H1 (cell line): ENCODE data around the gene AP5S1. TPM values are rescaled to one million over a fixed set of nuclear protein-coding genes. Genes with fewer than 3 reads are reported as not detected.

Experiments used
- CTCF ChIA-PET: fragments of 300-600 bp; sonication (Branson Sonifier 250); formaldehyde crosslinking; loops from one replicate; lab custom pipeline; 2021; ENCODE audit not compliant: partially characterized antibody; lab: Charles Lee
- POLR2A ChIA-PET: fragments of 300-600 bp; sonication (Branson Sonifier 250); formaldehyde crosslinking; loops from one replicate; lab custom pipeline; 2021; ENCODE audit warnings: inconsistent platforms; ENCODE audit not compliant: partially characterized antibody; lab: Charles Lee
- DNase-seq, 2 experiments: peaks; one replicate each; pipeline versions ENCODE4 v3.0.0 to v3.0.0-alpha.2; 2010 to 2022; ENCODE audit warnings: low spot score in 2 of 2, low read depth in 1 of 2, mixed read lengths in 1 of 2
- FAIRE-seq: peaks from 2 replicates; lab custom pipeline; 2011; peaks lifted over from hg19 to GRCh38; lab: Jason Lieb, UNC
- H2AFZ ChIP-seq: 2 replicates; pipeline ENCODE4 v1.8.1; 2012; ENCODE audit warnings: low read length, inconsistent platforms
- H2AK5ac ChIP-seq: 2 replicates; pipeline ENCODE4 v1.6.1; 2013; ENCODE audit warnings: low read depth, low read length
- H2BK120ac ChIP-seq: replicated peaks from 2 replicates; pipeline ENCODE3; 2013; ENCODE audit warnings: low read depth, low read length, inconsistent platforms
- H2BK12ac ChIP-seq: 2 replicates; pipeline ENCODE4 v1.6.1; 2013; ENCODE audit warnings: low read depth, low read length
- H2BK15ac ChIP-seq: 2 replicates; pipeline ENCODE4 v1.6.1; 2013; ENCODE audit warnings: low read length
- H2BK20ac ChIP-seq: 2 replicates; pipeline ENCODE4 v1.6.1; 2013; ENCODE audit warnings: low read length
- H2BK5ac ChIP-seq: 2 replicates; pipeline ENCODE4 v1.6.1; 2013; ENCODE audit warnings: low read depth, low read length
- H3K14ac ChIP-seq: 2 replicates; pipeline ENCODE4 v1.6.1; 2013; ENCODE audit warnings: inconsistent platforms; ENCODE audit not compliant: insufficient read length
- H3K18ac ChIP-seq: 2 replicates; pipeline ENCODE4 v1.6.1; 2013; ENCODE audit warnings: low read length; ENCODE audit errors: extremely low read depth
- H3K23ac ChIP-seq: 2 replicates; pipeline ENCODE4 v1.6.1; 2013; ENCODE audit warnings: inconsistent platforms; ENCODE audit not compliant: insufficient read length
- H3K23me2 ChIP-seq: 2 replicates; pipeline ENCODE4 v1.6.1; 2013; ENCODE audit warnings: low read depth, low read length
- H3K27ac ChIP-seq: 2 replicates; pipeline ENCODE4 v1.6.1; 2011; ENCODE audit warnings: low read depth, low read length, inconsistent platforms
- H3K27me3 ChIP-seq, 4 experiments: replicated peaks in 1 of 4; 1 replicate in 1 of 4; 2 replicates in 3 of 4; pipeline versions ENCODE4 v1.6.1 to v1.8.1; 2011 to 2013; ENCODE audit warnings: low read length in 3 of 4, mild to moderate bottlenecking in 3 of 4, inconsistent platforms in 2 of 4, mixed read lengths in 2 of 4, moderate library complexity in 1 of 4; ENCODE audit not compliant: control insufficient read depth in 3 of 4, insufficient read depth in 3 of 4; ENCODE audit errors: extremely low read depth in 1 of 4
- H3K36me3 ChIP-seq, 4 experiments: 2 replicates each; pipeline versions ENCODE4 v1.6.1 to v1.8.1; 2011 to 2013; ENCODE audit warnings: mild to moderate bottlenecking in 4 of 4, low read length in 3 of 4, moderate library complexity in 2 of 4, control low read depth in 1 of 4, inconsistent platforms in 1 of 4; ENCODE audit not compliant: insufficient read depth in 4 of 4, control insufficient read depth in 2 of 4
- H3K4ac ChIP-seq: replicated peaks from 2 replicates; pipeline ENCODE3; 2013; ENCODE audit warnings: low read length, low read depth, mixed read lengths, inconsistent platforms; ENCODE audit not compliant: insufficient read length
- H3K4me1 ChIP-seq, 4 experiments: replicated peaks in 1 of 4; 1 replicate in 1 of 4; 2 replicates in 3 of 4; pipeline versions ENCODE4 v1.6.1 to v1.8.1; 2011 to 2013; ENCODE audit warnings: low read length in 3 of 4, inconsistent platforms in 2 of 4, mixed read lengths in 1 of 4; ENCODE audit not compliant: insufficient read depth in 4 of 4, control insufficient read depth in 3 of 4
- H3K4me2 ChIP-seq, 2 experiments: 2 replicates each; pipeline versions ENCODE4 v1.6.1 to v1.8.1; 2011 to 2013; ENCODE audit warnings: low read depth in 2 of 2, low read length in 2 of 2, control low read depth in 1 of 2, inconsistent platforms in 1 of 2, mild to moderate bottlenecking in 1 of 2; ENCODE audit not compliant: insufficient read depth in 1 of 2
- H3K4me3 ChIP-seq, 4 experiments: fragments of 200-600, 300-600 bp in 1 of 4; sonication (generic), shearing (Covaris generic), sonication (Bioruptor Twin) in 1 of 4; 2 replicates each; pipeline versions ENCODE4 v1.5.1 to v1.8.1; 2011 to 2016; ENCODE audit warnings: low read length in 4 of 4, low read depth in 3 of 4, control low read depth in 2 of 4, inconsistent platforms in 2 of 4, mild to moderate bottlenecking in 2 of 4, mixed read lengths in 1 of 4, moderate library complexity in 1 of 4; ENCODE audit not compliant: insufficient read depth in 2 of 4; ENCODE audit errors: extremely low read depth in 1 of 4
- H3K56ac ChIP-seq: replicated peaks from 2 replicates; pipeline ENCODE3; 2013; ENCODE audit warnings: low read depth, mild to moderate bottlenecking, mixed read lengths, low read length, inconsistent platforms; ENCODE audit not compliant: insufficient read length
- H3K79me1 ChIP-seq: 2 replicates; pipeline ENCODE4 v1.6.1; 2013; ENCODE audit warnings: low read depth, low read length, control low read depth
- H3K79me2 ChIP-seq, 2 experiments: 2 replicates each; pipeline versions ENCODE4 v1.6.1 to v1.8.1; 2012 to 2013; ENCODE audit warnings: low read length in 2 of 2, mild to moderate bottlenecking in 2 of 2, inconsistent platforms in 1 of 2; ENCODE audit not compliant: insufficient read depth in 2 of 2, control insufficient read depth in 1 of 2
- H3K9ac ChIP-seq, 4 experiments: replicated peaks in 1 of 4; 1 replicate in 1 of 4; 2 replicates in 3 of 4; pipeline versions ENCODE4 v1.6.1 to v1.8.1; 2011 to 2013; ENCODE audit warnings: low read depth in 3 of 4, low read length in 3 of 4, control low read depth in 2 of 4, mild to moderate bottlenecking in 2 of 4, moderate library complexity in 2 of 4, inconsistent platforms in 1 of 4; ENCODE audit errors: extremely low read depth in 1 of 4
- H3K9me3 ChIP-seq, 2 experiments: 2 replicates each; pipeline versions ENCODE4 v1.6.1 to v1.8.1; 2012 to 2013; ENCODE audit warnings: mild to moderate bottlenecking in 2 of 2, moderate library complexity in 2 of 2, control low read depth in 1 of 2, inconsistent platforms in 1 of 2, low read depth in 1 of 2, low read length in 1 of 2, mixed read lengths in 1 of 2; ENCODE audit not compliant: insufficient read depth in 2 of 2
- H4K20me1 ChIP-seq, 2 experiments: replicated peaks in 1 of 2; 2 replicates each; pipeline versions ENCODE3 to v1.8.1; 2011 to 2013; ENCODE audit warnings: inconsistent platforms in 2 of 2, low read length in 2 of 2, mild to moderate bottlenecking in 1 of 2; ENCODE audit not compliant: insufficient read depth in 2 of 2, control insufficient read depth in 1 of 2
- H4K5ac ChIP-seq: 2 replicates; pipeline ENCODE4 v1.6.1; 2013; ENCODE audit warnings: low read length, low read depth, mixed read lengths, inconsistent platforms; ENCODE audit not compliant: insufficient read length
- H4K8ac ChIP-seq: 2 replicates; pipeline ENCODE4 v1.8.0; 2013; ENCODE audit warnings: mild to moderate bottlenecking, moderate library complexity, low read length, inconsistent platforms; ENCODE audit not compliant: insufficient read depth; ENCODE audit errors: extremely low read depth
- H4K91ac ChIP-seq: replicated peaks from 2 replicates; pipeline ENCODE3; 2013; ENCODE audit warnings: low read length, mixed read lengths, inconsistent platforms; ENCODE audit not compliant: insufficient read length
- CEBPB ChIP-seq: IDR thresholded peaks from 2 replicates; pipeline ENCODE4 v1.6.1; 2012; ENCODE audit warnings: low read depth, low read length
- whole genome bisulfite sequencing, 2 experiments: shearing (Covaris generic) in 1 of 2; methylation state at CpG; one replicate each; pipeline versions ENCODE4 v1.1.6 to v1.1.7; 2013 to 2015; ENCODE audit warnings: low lambda C conversion rate in 2 of 2, mixed read lengths in 2 of 2, inconsistent platforms in 1 of 2, low coverage in 1 of 2, missing lambda C conversion rate in 1 of 2; ENCODE audit not compliant: insufficient replicate concordance in 2 of 2, insufficient coverage in 1 of 2, insufficient read length in 1 of 2; ENCODE audit errors: extremely low coverage in 1 of 2, missing lambda C conversion rate in 1 of 2; 5-methylcytosine and 5-hydroxymethylcytosine counted together
- polyA plus RNA-seq, 7 experiments: library from polyadenylated mRNA; depleted of rRNA in 3 of 7; stranded (reverse) in 5 of 7; unstranded in 2 of 7; fragments of >200 nt in 5 of 7; fragments of 200-250 nt in 2 of 7; gene quantifications; 1 replicate in 5 of 7; 2 replicates in 1 of 7; 4 replicates in 1 of 7; pipeline versions ENCODE4 v1.2.1 to v1.2.3, GENCODE V29; 2011 to 2013; ENCODE audit warnings: missing spikeins in 2 of 7, mixed read lengths in 2 of 7
- total RNA-seq: library from RNA; stranded (reverse); fragmentation: NEBNext Ultra II Directional; extraction: Animal tissue kit (Norgen Biotek cat#: 25700); gene quantifications from 2 replicates; pipeline ENCODE4 v1.2.1, GENCODE V29; 2021
- TF ChIP-seq, protein P1 (sequence below): IDR thresholded peaks from 2 replicates; pipeline ENCODE4 v1.6.1; 2011; ENCODE audit warnings: low read depth, mild to moderate bottlenecking, low read length; ENCODE audit not compliant: insufficient read depth

The AP5S1 gene
- total and polyA plus RNA-seq, 2 of the 8 experiments (the other 6 are each of a cell fraction or from before 2014, with no cell fraction given) = 3.3 to 3.7 TPM

- CTCF ChIA-PET = interaction anchor here (0.6 to 10.6 kb wide), 6 partner anchors 23 to 917 kb away, joined by 3 to 128 read pairs (median 4); partner anchors contain the start of genes ADISSP, CENPB and SPEF1
- no peaks in the 10 kb centered on the region for H3K79me1 ChIP-seq
- no peak overlapping the region for H2AFZ ChIP-seq
- 85% methylated on average over 20 of the region's 20 CpGs; no CpG with 5 or more reads in 1 of the 2 experiments for WGBS, 2 experiments
- H4K8ac ChIP-seq = peak overlapping the region; percentile 71; the same call in 1 of the 2 replicates
- no peak overlapping the region for H3K4me3 ChIP-seq
- no peaks in the 10 kb centered on the region for H3K23me2 ChIP-seq
- no peaks in the 10 kb centered on the region for H3K36me3 ChIP-seq
- H3K4ac ChIP-seq = no peak overlapping the region
- no peak overlapping the region for H3K4me2 ChIP-seq
- no peak overlapping the region for H2BK120ac ChIP-seq
- H3K56ac ChIP-seq = no peak overlapping the region
- no peak overlapping the region for H3K9ac ChIP-seq
- TF ChIP-seq, protein P1, sequence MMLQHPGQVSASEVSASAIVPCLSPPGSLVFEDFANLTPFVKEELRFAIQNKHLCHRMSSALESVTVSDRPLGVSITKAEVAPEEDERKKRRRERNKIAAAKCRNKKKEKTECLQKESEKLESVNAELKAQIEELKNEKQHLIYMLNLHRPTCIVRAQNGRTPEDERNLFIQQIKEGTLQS = no peak
- TF ChIP-seq CEBPB = peak; percentile 60; the same call in 1 of the 2 replicates
- no peak overlapping the region for H2BK5ac ChIP-seq
- H4K20me1 ChIP-seq = no peaks in the 10 kb centered on the region
- no peak overlapping the region for H2BK12ac ChIP-seq
- peaks cover 7 to 20% (median 11%) of the 10 kb centered on the region in 4 experiments; a peak in 6 of 7 replicates for H3K4me1 ChIP-seq
- no peak overlapping the region for H3K14ac ChIP-seq
- no peak overlapping the region for H2BK20ac ChIP-seq
- no peak for FAIRE-seq
- H4K91ac ChIP-seq = no peak overlapping the region
- no peak overlapping the region for H2BK15ac ChIP-seq
- H3K9me3 ChIP-seq = no peaks in the 10 kb centered on the region
- H3K18ac ChIP-seq = no peak overlapping the region
- no peak overlapping the region for H3K23ac ChIP-seq
- H2AK5ac ChIP-seq = no peak overlapping the region
- no peak overlapping the region for H4K5ac ChIP-seq
- H3K27ac ChIP-seq = no peak overlapping the region
- no peaks in the 10 kb centered on the region for H3K79me2 ChIP-seq
- DNase-seq = no peak
- no peaks in the 10 kb centered on the region for H3K27me3 ChIP-seq
- POLR2A ChIA-PET = interaction anchor here (2.2 kb wide), 1 partner anchor 11 kb away, joined by 6 read pairs; no protein-coding TSS in a partner anchor
Observed at GRCh38 chr20:3811467-3812258, 8.7 kb upstream of the AP5S1 start.
